HepG2 (cell line): ENCODE data around the gene C21orf58. TPM values are rescaled to one million over a fixed set of nuclear protein-coding genes. Genes with fewer than 3 reads are reported as not detected.

Source experiments
- ARHGAP35 ChIP-seq: sonication (generic); formaldehyde crosslinking; IDR thresholded peaks from 2 replicates; pipeline ENCODE4 v1.9.0; 2022; ENCODE audit warnings: mild to moderate bottlenecking, inconsistent platforms, moderate library complexity, missing genetic modification reagents, borderline replicate concordance
- BORCS8-MEF2B ChIP-seq: sonication (generic); formaldehyde crosslinking; IDR thresholded peaks from 2 replicates; pipeline ENCODE4 v1.8.0; 2022; ENCODE audit warnings: mild to moderate bottlenecking, missing genetic modification reagents
- CBX5 ChIP-seq: sonication (generic); formaldehyde crosslinking; IDR thresholded peaks from 2 replicates; pipeline ENCODE4 v1.4.0; 2020; ENCODE audit warnings: missing genetic modification reagents, borderline replicate concordance
- HMG20A ChIP-seq: IDR thresholded peaks from 2 replicates; pipeline ENCODE4 v1.6.1; 2016; ENCODE audit warnings: borderline replicate concordance
- MED8 ChIP-seq: sonication (generic); formaldehyde crosslinking; IDR thresholded peaks from 2 replicates; pipeline ENCODE4 v1.8.1; 2023; ENCODE audit warnings: mild to moderate bottlenecking, missing genetic modification reagents; ENCODE audit not compliant: insufficient replicate concordance
- MYC ChIP-seq: sonication (generic); formaldehyde crosslinking; IDR thresholded peaks from 2 replicates; pipeline ENCODE4 v1.9.0; 2021; ENCODE audit warnings: missing genetic modification reagents, borderline replicate concordance
- RFX1 ChIP-seq: fragments of 450-650 bp; IDR thresholded peaks from 2 replicates; pipeline ENCODE4 v1.6.1; 2017
- SOX13 ChIP-seq, 3 experiments: fragments of 450-650 bp in 1 of 3; sonication (generic) in 1 of 3; formaldehyde crosslinking in 1 of 3; IDR thresholded peaks in 2 of 3; conservative IDR thresholded peaks in 1 of 3; 2 replicates each; pipeline versions ENCODE4 v1.5.0 to v1.6.1; 2016 to 2020; ENCODE audit warnings: antibody characterized with exemption in 1 of 3, mild to moderate bottlenecking in 1 of 3, missing compliant biosample characterization in 1 of 3, missing genetic modification reagents in 1 of 3, moderate library complexity in 1 of 3
- SOX5 ChIP-seq: IDR thresholded peaks from 2 replicates; pipeline ENCODE4 v1.6.1; 2016; ENCODE audit warnings: borderline replicate concordance
- TBX3 ChIP-seq: fragments of 450-650 bp; IDR thresholded peaks from 2 replicates; pipeline ENCODE4 v1.6.1; 2017; ENCODE audit warnings: antibody characterized with exemption, mild to moderate bottlenecking, inconsistent platforms, borderline replicate concordance
- XBP1 ChIP-seq: sonication (generic); formaldehyde crosslinking; IDR thresholded peaks from 2 replicates; pipeline ENCODE4 v1.5.0; 2020; ENCODE audit warnings: missing genetic modification reagents
- ZNF577 ChIP-seq: sonication (generic); formaldehyde crosslinking; IDR thresholded peaks from 2 replicates; pipeline ENCODE4 v1.4.0; 2020; ENCODE audit warnings: mild to moderate bottlenecking, low read depth, missing genetic modification reagents, borderline replicate concordance
- ZNF7 ChIP-seq: IDR thresholded peaks from 2 replicates; pipeline ENCODE4 v1.6.1; 2016; ENCODE audit warnings: missing biosample characterization, missing genetic modification reagents
- polyA plus RNA-seq, 8 experiments: library from polyadenylated mRNA; depleted of rRNA in 3 of 8; stranded (reverse) in 7 of 8; unstranded in 1 of 8; fragments of >200 nt; fragmentation: Illumina TruSeq in 4 of 8; extraction: Trizol in 4 of 8; gene quantifications; 2 replicates each; pipeline versions ENCODE4 v1.2.1 to v1.2.3, GENCODE V29; 2011 to 2016; ENCODE audit warnings: low read depth in 4 of 8, missing spikeins in 1 of 8, mixed read lengths in 1 of 8; ENCODE audit not compliant: insufficient read depth in 1 of 8
- total RNA-seq, 5 experiments: library from RNA; depleted of rRNA; stranded (reverse); fragments of >200 nt; fragmentation: Illumina TruSeq; extraction: Trizol; gene quantifications; 2 replicates each; pipeline ENCODE4 v1.2.3, GENCODE V29; 2016; ENCODE audit warnings: low read depth in 1 of 5
- TF ChIP-seq, protein P1 (sequence below): sonication (generic); formaldehyde crosslinking; IDR thresholded peaks from 2 replicates; pipeline ENCODE4 v1.8.0; 2022; ENCODE audit warnings: low read depth, missing genetic modification reagents
- TF ChIP-seq, protein P2 (sequence below), 2 experiments: sonication (generic) in 1 of 2; formaldehyde crosslinking in 1 of 2; IDR thresholded peaks; 2 replicates each; pipeline versions ENCODE4 v1.5.1 to v1.6.1; 2011 to 2020; ENCODE audit warnings: borderline replicate concordance in 1 of 2, low read depth in 1 of 2, low read length in 1 of 2, mild to moderate bottlenecking in 1 of 2, missing genetic modification reagents in 1 of 2, moderate library complexity in 1 of 2
- TF ChIP-seq, protein P3 (sequence below): sonication (generic); formaldehyde crosslinking; IDR thresholded peaks from 2 replicates; pipeline ENCODE4 v1.9.0; 2021; ENCODE audit warnings: missing genetic modification reagents, borderline replicate concordance
- TF ChIP-seq, protein P4 (sequence below): sonication (generic); formaldehyde crosslinking; IDR thresholded peaks from 2 replicates; pipeline ENCODE4 v1.8.0; 2023; ENCODE audit warnings: mild to moderate bottlenecking, missing genetic modification reagents
- TF ChIP-seq, protein P5 (sequence below): sonication (generic); formaldehyde crosslinking; conservative IDR thresholded peaks from 2 replicates; pipeline ENCODE4 v1.8.0; 2022; ENCODE audit warnings: missing genetic modification reagents

The C21orf58 gene
- total and polyA plus RNA-seq, 2 of the 13 experiments (the other 11 are each of a cell fraction or from before 2014, with no cell fraction given): 3.5 to 6.8 TPM

DNA sequence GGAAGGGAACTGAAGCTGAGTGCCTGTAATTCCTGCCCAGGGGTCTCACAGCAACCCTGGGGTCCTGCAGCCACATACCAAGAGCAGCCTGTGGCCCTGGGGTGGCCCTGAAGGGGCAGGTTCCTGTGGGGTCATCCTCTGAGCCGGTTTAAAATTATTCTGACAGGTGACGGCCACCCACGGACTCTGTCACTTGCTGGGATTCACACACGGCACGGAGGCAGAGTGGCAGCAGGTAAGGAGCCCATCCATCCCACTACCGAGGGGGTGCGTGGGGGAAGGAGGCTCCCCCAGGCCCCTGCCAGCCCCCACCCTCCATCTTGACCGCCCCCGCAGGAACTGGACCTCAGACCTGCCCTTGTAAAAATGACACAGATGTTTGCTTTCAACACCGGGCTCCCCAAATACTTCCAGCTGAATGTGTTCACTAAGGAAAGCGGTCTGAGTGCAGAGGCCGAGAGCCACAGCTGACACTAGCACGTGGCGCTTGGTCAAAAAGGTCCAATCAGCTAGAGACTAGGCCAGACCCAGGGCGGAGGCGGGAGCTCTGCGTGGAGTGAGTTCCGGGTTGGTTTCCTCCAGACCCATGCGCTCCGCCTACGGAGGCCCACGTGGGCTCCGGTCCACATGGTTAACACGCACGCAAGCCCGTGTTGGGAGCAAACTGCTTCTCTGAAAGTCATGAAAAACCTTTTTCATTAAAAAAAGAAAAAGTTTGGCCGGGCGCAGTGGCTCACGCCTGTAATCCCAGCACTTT is 27.5 kb downstream of the C21orf58 start (continued):
- TF ChIP-seq, protein P1, sequence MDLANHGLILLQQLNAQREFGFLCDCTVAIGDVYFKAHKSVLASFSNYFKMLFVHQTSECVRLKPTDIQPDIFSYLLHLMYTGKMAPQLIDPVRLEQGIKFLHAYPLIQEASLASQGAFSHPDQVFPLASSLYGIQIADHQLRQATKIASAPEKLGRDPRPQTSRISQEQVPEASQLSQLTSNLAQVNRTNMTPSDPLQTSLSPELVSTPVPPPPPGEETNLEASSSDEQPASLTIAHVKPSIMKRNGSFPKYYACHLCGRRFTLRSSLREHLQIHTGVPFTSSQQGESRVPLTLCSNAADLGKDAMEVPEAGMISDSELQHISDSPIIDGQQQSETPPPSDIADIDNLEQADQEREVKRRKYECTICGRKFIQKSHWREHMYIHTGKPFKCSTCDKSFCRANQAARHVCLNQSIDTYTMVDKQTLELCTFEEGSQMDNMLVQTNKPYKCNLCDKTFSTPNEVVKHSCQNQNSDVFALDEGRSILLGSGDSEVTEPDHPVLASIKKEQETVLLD (CRISPR knock-in tag): no peak
- TF ChIP-seq BORCS8-MEF2B: 0 out of 2 replicates have a peak, but pooled peaks have one; percentile 59
- TF ChIP-seq ARHGAP35 (CRISPR knock-in tag): no peak
- peak; percentile 79 for TF ChIP-seq ZNF7 (CRISPR knock-in tag)
- no peak for TF ChIP-seq RFX1
- 0 out of 2 replicates have a peak, but pooled peaks have one; percentile 21 for TF ChIP-seq SOX5
- TF ChIP-seq, protein P2, sequence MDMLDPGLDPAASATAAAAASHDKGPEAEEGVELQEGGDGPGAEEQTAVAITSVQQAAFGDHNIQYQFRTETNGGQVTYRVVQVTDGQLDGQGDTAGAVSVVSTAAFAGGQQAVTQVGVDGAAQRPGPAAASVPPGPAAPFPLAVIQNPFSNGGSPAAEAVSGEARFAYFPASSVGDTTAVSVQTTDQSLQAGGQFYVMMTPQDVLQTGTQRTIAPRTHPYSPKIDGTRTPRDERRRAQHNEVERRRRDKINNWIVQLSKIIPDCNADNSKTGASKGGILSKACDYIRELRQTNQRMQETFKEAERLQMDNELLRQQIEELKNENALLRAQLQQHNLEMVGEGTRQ (IDR thresholded peaks at IDR 0.05; ENCODE audit: low read depth, low read length): peak; percentile 83
- TF ChIP-seq, protein P2 (CRISPR knock-in tag; IDR thresholded peaks at IDR 0.05; ENCODE audit: borderline replicate concordance): peak; percentile 83; the same call in 1 of the 2 replicates
- TF ChIP-seq ZNF577 (CRISPR knock-in tag): no peak
- no peak for TF ChIP-seq SOX13 (IDR thresholded peaks at IDR 0.05)
- TF ChIP-seq SOX13 (CRISPR knock-in tag; conservative IDR thresholded peaks at IDR 0.05 in 1 of 2, IDR thresholded peaks at IDR 0.05 in 1 of 2): no peak
- TF ChIP-seq CBX5 (CRISPR knock-in tag): no peak
- TF ChIP-seq, protein P3, sequence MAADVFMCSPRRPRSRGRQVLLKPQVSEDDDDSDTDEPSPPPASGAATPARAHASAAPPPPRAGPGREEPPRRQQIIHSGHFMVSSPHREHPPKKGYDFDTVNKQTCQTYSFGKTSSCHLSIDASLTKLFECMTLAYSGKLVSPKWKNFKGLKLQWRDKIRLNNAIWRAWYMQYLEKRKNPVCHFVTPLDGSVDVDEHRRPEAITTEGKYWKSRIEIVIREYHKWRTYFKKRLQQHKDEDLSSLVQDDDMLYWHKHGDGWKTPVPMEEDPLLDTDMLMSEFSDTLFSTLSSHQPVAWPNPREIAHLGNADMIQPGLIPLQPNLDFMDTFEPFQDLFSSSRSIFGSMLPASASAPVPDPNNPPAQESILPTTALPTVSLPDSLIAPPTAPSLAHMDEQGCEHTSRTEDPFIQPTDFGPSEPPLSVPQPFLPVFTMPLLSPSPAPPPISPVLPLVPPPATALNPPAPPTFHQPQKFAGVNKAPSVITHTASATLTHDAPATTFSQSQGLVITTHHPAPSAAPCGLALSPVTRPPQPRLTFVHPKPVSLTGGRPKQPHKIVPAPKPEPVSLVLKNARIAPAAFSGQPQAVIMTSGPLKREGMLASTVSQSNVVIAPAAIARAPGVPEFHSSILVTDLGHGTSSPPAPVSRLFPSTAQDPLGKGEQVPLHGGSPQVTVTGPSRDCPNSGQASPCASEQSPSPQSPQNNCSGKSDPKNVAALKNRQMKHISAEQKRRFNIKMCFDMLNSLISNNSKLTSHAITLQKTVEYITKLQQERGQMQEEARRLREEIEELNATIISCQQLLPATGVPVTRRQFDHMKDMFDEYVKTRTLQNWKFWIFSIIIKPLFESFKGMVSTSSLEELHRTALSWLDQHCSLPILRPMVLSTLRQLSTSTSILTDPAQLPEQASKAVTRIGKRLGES (CRISPR knock-in tag): no peak
- TF ChIP-seq MED8 (CRISPR knock-in tag): no peak
- TF ChIP-seq XBP1 (CRISPR knock-in tag): no peak
- TF ChIP-seq, protein P4, sequence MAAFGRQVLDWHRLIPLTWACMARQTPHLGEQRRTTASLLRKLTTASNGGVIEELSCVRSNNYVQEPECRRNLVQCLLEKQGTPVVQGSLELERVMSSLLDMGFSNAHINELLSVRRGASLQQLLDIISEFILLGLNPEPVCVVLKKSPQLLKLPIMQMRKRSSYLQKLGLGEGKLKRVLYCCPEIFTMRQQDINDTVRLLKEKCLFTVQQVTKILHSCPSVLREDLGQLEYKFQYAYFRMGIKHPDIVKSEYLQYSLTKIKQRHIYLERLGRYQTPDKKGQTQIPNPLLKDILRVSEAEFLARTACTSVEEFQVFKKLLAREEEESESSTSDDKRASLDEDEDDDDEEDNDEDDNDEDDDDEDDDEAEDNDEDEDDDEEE (CRISPR knock-in tag): peak; percentile 49; the same call in 1 of the 2 replicates
- TF ChIP-seq, protein P5, sequence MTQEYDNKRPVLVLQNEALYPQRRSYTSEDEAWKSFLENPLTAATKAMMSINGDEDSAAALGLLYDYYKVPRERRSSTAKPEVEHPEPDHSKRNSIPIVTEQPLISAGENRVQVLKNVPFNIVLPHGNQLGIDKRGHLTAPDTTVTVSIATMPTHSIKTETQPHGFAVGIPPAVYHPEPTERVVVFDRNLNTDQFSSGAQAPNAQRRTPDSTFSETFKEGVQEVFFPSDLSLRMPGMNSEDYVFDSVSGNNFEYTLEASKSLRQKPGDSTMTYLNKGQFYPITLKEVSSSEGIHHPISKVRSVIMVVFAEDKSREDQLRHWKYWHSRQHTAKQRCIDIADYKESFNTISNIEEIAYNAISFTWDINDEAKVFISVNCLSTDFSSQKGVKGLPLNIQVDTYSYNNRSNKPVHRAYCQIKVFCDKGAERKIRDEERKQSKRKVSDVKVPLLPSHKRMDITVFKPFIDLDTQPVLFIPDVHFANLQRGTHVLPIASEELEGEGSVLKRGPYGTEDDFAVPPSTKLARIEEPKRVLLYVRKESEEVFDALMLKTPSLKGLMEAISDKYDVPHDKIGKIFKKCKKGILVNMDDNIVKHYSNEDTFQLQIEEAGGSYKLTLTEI (CRISPR knock-in tag): no peak
- TF ChIP-seq TBX3: no peak
- TF ChIP-seq MYC (CRISPR knock-in tag): peak; percentile 95; the same call in 1 of the 2 replicates
- TF ChIP-seq HMG20A (CRISPR knock-in tag): no peak
